Skeletal muscle tissue (tissue), 4 donors: Measurements from ENCODE around the gene LYZL2. TPM values are rescaled to one million over a fixed set of nuclear protein-coding genes. Genes with fewer than 3 reads are reported as not detected.
A peak's percentile ranks its signal among the peaks of the same experiment; 100 is the strongest.
"Not testable (repeated sequence)": the region's sequence is repeated elsewhere in the genome, so short reads cannot be mapped to it uniquely, and the experiment has no call there.

Source experiments
- H3K27ac ChIP-seq: one replicate; pipeline ENCODE4 v1.7.0; 2013; ENCODE audit warnings: mild to moderate bottlenecking, low read depth, low read length, inconsistent platforms
- H3K27me3 ChIP-seq, 3 donors: one replicate each; pipeline ENCODE4 v1.7.0; 2013; ENCODE audit warnings: low read length in 3 of 3; ENCODE audit not compliant: control insufficient read depth in 3 of 3, insufficient read depth in 3 of 3
- H3K36me3 ChIP-seq, 3 donors: one replicate each; pipeline ENCODE4 v1.7.0; 2013; ENCODE audit warnings: low read length in 3 of 3; ENCODE audit not compliant: control insufficient read depth in 3 of 3, insufficient read depth in 3 of 3
- H3K4me1 ChIP-seq, 3 donors: one replicate each; pipeline ENCODE4 v1.7.0; 2013; ENCODE audit warnings: low read length in 3 of 3, mild to moderate bottlenecking in 3 of 3; ENCODE audit not compliant: control insufficient read depth in 3 of 3, insufficient read depth in 3 of 3
- H3K4me3 ChIP-seq, 3 donors: one replicate each; pipeline ENCODE4 v1.7.0; 2013; ENCODE audit warnings: low read length in 3 of 3
- H3K9ac ChIP-seq, 3 donors: one replicate each; pipeline ENCODE4 v1.7.0; 2013; ENCODE audit warnings: low read length in 3 of 3, mild to moderate bottlenecking in 3 of 3, moderate library complexity in 2 of 3, low read depth in 1 of 3
- H3K9me3 ChIP-seq, 3 donors: one replicate each; pipeline ENCODE4 v1.7.0; 2013; ENCODE audit warnings: low read length in 3 of 3; ENCODE audit not compliant: control insufficient read depth in 3 of 3
- total RNA-seq: library from RNA; depleted of rRNA; stranded (reverse); fragments of >200 nt; gene quantifications from one replicate; pipeline ENCODE4 v1.2.3, GENCODE V29; 2014
- donor health status: Osteomylitis.

Gene LYZL2
- total RNA-seq, 1 donor from 2014 or later: not detected

DNA sequence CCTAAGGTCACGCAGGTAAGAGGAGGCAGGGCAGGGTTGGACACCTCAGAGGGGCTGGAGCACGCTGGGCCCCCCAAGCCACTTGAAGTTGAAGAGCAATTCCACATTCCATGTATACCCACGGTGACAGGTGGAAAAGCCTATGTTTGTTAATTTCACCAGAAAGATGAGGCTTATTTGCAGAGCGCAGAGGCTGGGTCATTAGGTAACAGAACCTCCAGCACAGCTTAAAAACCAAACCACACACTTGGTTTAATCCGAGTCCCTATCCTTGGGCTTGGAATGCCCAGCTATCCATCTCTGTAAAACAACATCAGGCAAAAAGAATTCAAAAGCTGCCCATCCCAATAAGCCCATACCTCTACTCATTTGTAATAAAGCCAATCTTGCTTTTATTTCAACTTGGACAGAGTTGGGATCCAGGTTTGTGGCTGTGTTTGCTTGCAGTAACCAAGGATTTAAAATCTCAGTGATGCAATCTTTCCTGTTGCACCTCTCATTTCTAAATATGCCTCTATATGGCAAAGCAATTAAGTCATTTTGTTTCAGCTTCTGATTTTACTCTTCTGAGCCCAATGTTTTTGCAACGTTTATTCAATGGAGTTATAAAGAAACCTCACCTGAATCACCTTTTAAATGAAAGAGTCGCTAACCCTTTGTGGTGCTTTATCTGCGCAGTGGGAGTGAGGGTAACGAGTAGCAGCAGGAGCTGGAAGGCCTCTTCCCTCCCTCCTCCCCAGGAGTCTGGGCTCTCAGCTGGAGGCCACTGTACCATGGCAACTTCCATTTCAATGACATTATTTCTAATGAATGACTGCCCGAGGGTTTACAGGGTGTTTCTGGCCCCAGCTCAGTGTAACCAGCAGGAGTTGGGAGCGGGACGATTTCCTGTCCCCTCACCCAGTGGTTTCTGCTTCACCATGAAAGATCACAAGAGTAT lies 32.8 kb downstream of the LYZL2 start:
- H3K4me3 ChIP-seq, H3K9ac ChIP-seq, H3K9me3 ChIP-seq: not testable (repeated sequence)

DNA sequence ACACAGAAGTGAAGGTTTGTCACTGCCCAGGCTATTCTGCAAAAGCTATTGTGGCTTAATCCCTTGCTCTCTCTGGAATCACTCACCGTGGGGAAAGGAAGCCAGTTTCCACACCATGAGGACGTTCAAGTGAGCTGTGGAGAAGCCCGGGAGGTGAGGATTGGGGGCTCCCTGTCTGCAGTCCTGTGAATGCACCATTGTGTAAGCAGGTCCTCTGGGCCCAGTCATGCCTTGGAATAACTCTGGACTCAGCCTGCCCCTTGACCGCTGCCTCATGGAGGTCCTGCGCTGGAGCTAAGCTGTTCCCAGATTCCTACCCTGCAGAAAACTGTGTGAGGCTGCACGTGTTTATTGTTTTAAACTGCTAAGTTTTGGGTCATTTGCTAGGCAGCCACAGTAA lies 33.5 kb downstream of the LYZL2 start:
- Histone ChIP-seq H3K9ac (no peak overlapping the region), H3K9me3 (no peaks in the 10 kb centered on the region), H3K36me3 (no peaks in the 10 kb centered on the region), H3K27ac (no peak overlapping the region), H3K4me1 (no peaks in the 10 kb centered on the region), H3K27me3 (no peaks in the 10 kb centered on the region), H3K4me3 (no peak overlapping the region)

More for the DNA sequence above, 32.8 kb downstream of the LYZL2 start:
- H3K27me3 ChIP-seq, H3K27ac ChIP-seq, H3K4me1 ChIP-seq, H3K36me3 ChIP-seq: not testable (repeated sequence)

DNA sequence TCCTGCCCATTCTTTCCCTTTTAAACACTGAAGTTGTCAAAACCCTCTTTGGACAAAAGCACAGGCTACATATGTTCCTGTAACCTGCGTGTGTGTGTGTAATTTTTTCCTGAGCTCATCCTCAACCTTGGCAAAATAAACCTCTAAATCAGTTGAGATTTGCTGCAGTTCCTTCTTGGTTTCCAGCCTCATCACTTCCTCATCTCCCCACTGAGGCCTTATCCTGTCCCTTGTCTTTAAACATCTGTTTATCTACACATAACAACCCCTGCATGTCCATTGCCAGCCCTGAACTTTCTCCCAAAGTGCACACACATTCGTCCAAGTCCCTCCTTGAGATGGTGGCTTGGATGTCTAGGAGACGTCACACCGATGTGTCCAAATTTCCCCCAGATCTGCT lies 35.5 kb downstream of the LYZL2 start:
- H3K4me1 ChIP-seq: no peaks in the 10 kb centered on the region
- H3K9ac ChIP-seq: no peak overlapping the region
- H3K27me3 ChIP-seq: no peaks in the 10 kb centered on the region
- no peaks in the 10 kb centered on the region for H3K9me3 ChIP-seq
- H3K36me3 ChIP-seq: no peaks in the 10 kb centered on the region
- no peak overlapping the region for H3K27ac ChIP-seq
- no peak overlapping the region for H3K4me3 ChIP-seq

GRCh38 chr10:30592770-30593169 lies 36.8 kb downstream of the LYZL2 start:
- not testable (repeated sequence) for H3K36me3 ChIP-seq, H3K4me1 ChIP-seq, H3K27me3 ChIP-seq, H3K9ac ChIP-seq, H3K9me3 ChIP-seq, H3K27ac ChIP-seq, H3K4me3 ChIP-seq

GRCh38 chr10:30591249-30591670 lies 38.3 kb downstream of the LYZL2 start:
- Histone ChIP-seq H3K27me3 (no peaks in the 10 kb centered on the region), H3K9ac (no peak overlapping the region), H3K27ac (no peak overlapping the region), H3K36me3 (no peaks in the 10 kb centered on the region), H3K4me3 (no peak overlapping the region), H3K9me3 (no peaks in the 10 kb centered on the region), H3K4me1 (peaks cover 0 to 2% (median 0%) of the 10 kb centered on the region in 3 donors)

DNA sequence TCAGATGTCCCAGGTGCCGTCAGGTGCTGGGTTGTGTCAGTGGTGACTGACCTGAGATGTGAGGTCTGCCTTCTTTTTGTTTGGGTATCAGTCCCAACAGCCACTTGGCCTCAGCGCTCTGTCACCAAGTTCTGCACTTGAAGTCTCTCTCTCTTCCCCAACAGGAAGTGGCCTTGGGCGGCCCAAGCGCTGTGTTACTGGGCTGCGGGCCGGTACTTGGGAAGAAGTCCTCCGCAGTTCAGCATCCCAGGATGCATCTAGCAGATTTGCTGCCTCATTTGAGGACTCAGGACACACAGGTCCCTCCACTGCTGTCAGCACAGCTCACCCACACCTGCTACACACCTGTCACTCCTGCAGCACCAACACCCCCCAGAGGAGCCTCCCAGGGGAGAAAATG lies 40.1 kb downstream of the LYZL2 start:
- Histone ChIP-seq H3K4me3 (no peak overlapping the region), H3K27me3 (no peaks in the 10 kb centered on the region), H3K27ac (no peak overlapping the region), H3K4me1 (peaks cover under 1 to 2% (median under 1%) of the 10 kb centered on the region in 3 donors), H3K9me3 (no peaks in the 10 kb centered on the region), H3K36me3 (no peaks in the 10 kb centered on the region), H3K9ac (no peak overlapping the region)

DNA sequence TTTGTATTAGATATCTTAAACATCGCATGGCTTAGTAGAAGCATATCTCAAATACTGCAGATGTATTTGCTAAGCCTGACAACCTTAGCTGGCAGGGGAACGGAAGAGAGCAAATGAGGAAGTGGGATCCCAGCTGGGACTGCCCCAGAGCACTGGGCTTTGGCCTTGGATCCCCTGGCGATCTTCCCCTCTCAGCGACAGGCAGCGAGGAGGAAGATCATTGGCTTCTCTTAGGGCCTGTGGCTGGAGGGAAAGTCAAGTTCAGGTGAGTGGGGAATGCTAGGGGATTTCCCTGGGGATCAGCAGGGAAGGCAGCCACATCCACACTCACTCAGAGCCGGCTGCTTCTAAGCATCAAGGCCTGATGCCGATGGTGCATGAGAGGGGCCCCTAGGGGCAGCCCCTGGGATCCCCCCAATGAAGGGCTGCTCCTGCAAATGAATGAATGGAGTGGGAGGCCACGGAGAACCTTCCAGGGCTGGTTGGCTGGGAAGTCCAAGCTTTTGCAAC lies 42.0 kb downstream of the LYZL2 start:
- peaks cover 5 to 11% (median 9%) of the 10 kb centered on the region in 3 donors for H3K4me1 ChIP-seq
- H3K27ac ChIP-seq: no peak overlapping the region
- H3K27me3 ChIP-seq: no peaks in the 10 kb centered on the region

GRCh38 chr10:30586828-30587227 lies 42.7 kb downstream of the LYZL2 start:
- H3K27me3 ChIP-seq: no peaks in the 10 kb centered on the region
- peaks cover 5 to 11% (median 9%) of the 10 kb centered on the region in 3 donors for H3K4me1 ChIP-seq
- H3K27ac ChIP-seq: no peak overlapping the region
- H3K4me3 ChIP-seq: no peak overlapping the region
- H3K9ac ChIP-seq: no peak overlapping the region
- no peaks in the 10 kb centered on the region for H3K9me3 ChIP-seq
- H3K36me3 ChIP-seq: no peaks in the 10 kb centered on the region

More for the DNA sequence above, 42.0 kb downstream of the LYZL2 start:
- H3K9me3 ChIP-seq: no peaks in the 10 kb centered on the region
- no peaks in the 10 kb centered on the region for H3K36me3 ChIP-seq
- H3K9ac ChIP-seq: no peak overlapping the region
- no peak overlapping the region for H3K4me3 ChIP-seq

DNA sequence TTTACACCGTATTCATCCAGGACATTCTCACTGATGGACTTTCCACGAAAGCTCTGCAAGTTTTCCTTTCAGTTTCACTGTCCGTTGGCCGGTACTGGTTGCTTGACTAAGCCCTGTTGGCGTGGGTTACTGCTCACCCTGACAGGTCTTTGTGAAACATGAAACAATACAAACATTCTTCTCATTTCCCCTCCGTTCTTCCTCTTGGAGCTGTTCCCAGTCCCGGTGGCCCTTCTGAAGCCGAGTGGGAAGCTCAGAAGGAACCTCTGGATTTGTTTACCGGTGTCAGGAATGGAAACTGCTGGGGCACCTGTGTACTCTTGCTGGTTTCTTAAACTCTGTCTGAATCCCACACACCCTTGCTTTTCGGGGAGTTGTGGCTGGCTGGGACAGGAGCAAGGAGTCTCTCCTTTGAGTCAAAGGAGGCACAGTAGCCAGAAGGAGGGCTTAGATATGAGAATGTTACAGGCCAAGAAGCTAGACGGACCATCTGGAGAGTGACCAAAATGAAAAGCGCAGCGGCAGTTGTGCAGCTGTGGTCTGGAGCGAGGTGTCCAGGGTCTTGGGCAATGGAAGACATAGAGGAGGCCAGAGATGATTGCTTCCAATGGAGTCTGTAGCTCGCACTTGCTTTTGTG lies 45.7 kb downstream of the LYZL2 start:
- Histone ChIP-seq H3K36me3 (no peaks in the 10 kb centered on the region), H3K27me3 (no peaks in the 10 kb centered on the region), H3K9ac (peak overlapping the region; percentile 63 to 80 (median 69)), H3K27ac (peak overlapping the region; percentile 59), H3K9me3 (no peaks in the 10 kb centered on the region), H3K4me1 (peaks cover 5 to 11% (median 9%) of the 10 kb centered on the region in 3 donors), H3K4me3 (peak overlapping the region; percentile 75 to 82 (median 77))
